Lower lobe of right lung (tissue), 2 donors: Measurements from ENCODE around the gene MMP24. TPM values are rescaled to one million over a fixed set of nuclear protein-coding genes. Genes with fewer than 3 reads are reported as not detected.
"Not testable (repeated sequence)": the region's sequence is repeated elsewhere in the genome, so short reads cannot be mapped to it uniquely, and the experiment has no call there.

ENCODE experiments used
- ATAC-seq, 2 donors: fragments of 200-7000 bp; cut with Tn5 transposase; one replicate each; pipeline ENCODE4 v1.9.1; 2020 to 2022; ENCODE audit warnings: mild to moderate bottlenecking in 2 of 2, moderate library complexity in 2 of 2
- DNase-seq: peaks from one replicate; pipeline ENCODE4 v3.0.0-alpha.2; 2020
- H3K27ac ChIP-seq: fragments of 200-600 bp; one replicate; pipeline ENCODE4 v1.8.0; 2022
- H3K27me3 ChIP-seq: fragments of 200-600 bp; one replicate; pipeline ENCODE4 v1.8.0; 2022; ENCODE audit warnings: low read depth
- H3K36me3 ChIP-seq: fragments of 200-600 bp; one replicate; pipeline ENCODE4 v1.8.0; 2022; ENCODE audit warnings: mild to moderate bottlenecking
- H3K4me1 ChIP-seq: fragments of 200-600 bp; one replicate; pipeline ENCODE4 v1.8.0; 2022
- H3K4me3 ChIP-seq: fragments of 200-600 bp; one replicate; pipeline ENCODE4 v1.8.0; 2022; ENCODE audit warnings: mild to moderate bottlenecking
- H3K9me3 ChIP-seq: fragments of 200-600 bp; one replicate; pipeline ENCODE4 v1.8.0; 2022
- intact Hi-C: fragments of 100-400 bp; cut with DNase I; formaldehyde crosslinking; loops from one replicate; pipeline ENCODE4 v1.11.0; 2022
- total RNA-seq: library from RNA; stranded (reverse); fragmentation: NEBNext Ultra II Directional; extraction: Animal tissue kit (Norgen Biotek cat#: 25700); gene quantifications from one replicate; pipeline ENCODE4 v1.2.1, GENCODE V29; 2021
- TF ChIP-seq, protein P1 (sequence below): fragments of 200-600 bp; IDR thresholded peaks from one replicate; pipeline ENCODE4 v1.8.0; 2022; ENCODE audit warnings: antibody characterized with exemption, mild to moderate bottlenecking
- donor health status: DM: no; HTN: yes; CAD: no; lungs with severe emphysema.

The MMP24 gene
- total RNA-seq, 1 donor from 2014 or later, result 5.3 TPM

GRCh38 chr20:35187584-35188190 is 38.8 kb upstream of the MMP24 start:
- Histone ChIP-seq H3K27me3 (no peaks in the 10 kb centered on the region), H3K27ac (no peak overlapping the region), H3K4me3 (no peak overlapping the region), H3K36me3 (no peaks in the 10 kb centered on the region), H3K9me3 (no peaks in the 10 kb centered on the region), H3K4me1 (peaks cover 22% of the 10 kb centered on the region)
- intact Hi-C loops, result no loop called here
- TF ChIP-seq, protein P1, sequence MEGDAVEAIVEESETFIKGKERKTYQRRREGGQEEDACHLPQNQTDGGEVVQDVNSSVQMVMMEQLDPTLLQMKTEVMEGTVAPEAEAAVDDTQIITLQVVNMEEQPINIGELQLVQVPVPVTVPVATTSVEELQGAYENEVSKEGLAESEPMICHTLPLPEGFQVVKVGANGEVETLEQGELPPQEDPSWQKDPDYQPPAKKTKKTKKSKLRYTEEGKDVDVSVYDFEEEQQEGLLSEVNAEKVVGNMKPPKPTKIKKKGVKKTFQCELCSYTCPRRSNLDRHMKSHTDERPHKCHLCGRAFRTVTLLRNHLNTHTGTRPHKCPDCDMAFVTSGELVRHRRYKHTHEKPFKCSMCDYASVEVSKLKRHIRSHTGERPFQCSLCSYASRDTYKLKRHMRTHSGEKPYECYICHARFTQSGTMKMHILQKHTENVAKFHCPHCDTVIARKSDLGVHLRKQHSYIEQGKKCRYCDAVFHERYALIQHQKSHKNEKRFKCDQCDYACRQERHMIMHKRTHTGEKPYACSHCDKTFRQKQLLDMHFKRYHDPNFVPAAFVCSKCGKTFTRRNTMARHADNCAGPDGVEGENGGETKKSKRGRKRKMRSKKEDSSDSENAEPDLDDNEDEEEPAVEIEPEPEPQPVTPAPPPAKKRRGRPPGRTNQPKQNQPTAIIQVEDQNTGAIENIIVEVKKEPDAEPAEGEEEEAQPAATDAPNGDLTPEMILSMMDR, result no peak
- DNase-seq (no peak), ATAC-seq (no peak)

GRCh38 chr20:35189223-35189622 is 37.3 kb upstream of the MMP24 start:
- peaks cover 29% of the 10 kb centered on the region for H3K4me1 ChIP-seq
- H3K27ac ChIP-seq, H3K27me3 ChIP-seq, H3K36me3 ChIP-seq, ATAC-seq, H3K9me3 ChIP-seq, H3K4me3 ChIP-seq, intact Hi-C loops, DNase-seq: not testable (repeated sequence)

- TF ChIP-seq, protein P1, result no peak
- Histone ChIP-seq H3K36me3 (no peaks in the 10 kb centered on the region), H3K9me3 (no peaks in the 10 kb centered on the region), H3K27me3 (no peaks in the 10 kb centered on the region), H3K4me1 (peaks cover 29% of the 10 kb centered on the region), H3K4me3 (no peak overlapping the region), H3K27ac (no peak overlapping the region)
- intact Hi-C loops, result no loop called here
- ATAC-seq, result no peak
- DNase-seq, result no peak
Measured at GRCh38 chr20:35190556-35190955, 35.9 kb upstream of the MMP24 start.

- H3K36me3 ChIP-seq, result no peaks in the 10 kb centered on the region
- TF ChIP-seq, protein P1, result no peak
- intact Hi-C loops, result no loop called here
- peaks cover 6% of the 10 kb centered on the region for H3K9me3 ChIP-seq
- H3K4me3 ChIP-seq, result no peak overlapping the region
- ATAC-seq (no peak), DNase-seq (no peak)
- H3K27ac ChIP-seq, result no peak overlapping the region
- peaks cover 29% of the 10 kb centered on the region for H3K4me1 ChIP-seq
- no peaks in the 10 kb centered on the region for H3K27me3 ChIP-seq
Measured at GRCh38 chr20:35191419-35192117, 34.9 kb upstream of the MMP24 start.

DNA sequence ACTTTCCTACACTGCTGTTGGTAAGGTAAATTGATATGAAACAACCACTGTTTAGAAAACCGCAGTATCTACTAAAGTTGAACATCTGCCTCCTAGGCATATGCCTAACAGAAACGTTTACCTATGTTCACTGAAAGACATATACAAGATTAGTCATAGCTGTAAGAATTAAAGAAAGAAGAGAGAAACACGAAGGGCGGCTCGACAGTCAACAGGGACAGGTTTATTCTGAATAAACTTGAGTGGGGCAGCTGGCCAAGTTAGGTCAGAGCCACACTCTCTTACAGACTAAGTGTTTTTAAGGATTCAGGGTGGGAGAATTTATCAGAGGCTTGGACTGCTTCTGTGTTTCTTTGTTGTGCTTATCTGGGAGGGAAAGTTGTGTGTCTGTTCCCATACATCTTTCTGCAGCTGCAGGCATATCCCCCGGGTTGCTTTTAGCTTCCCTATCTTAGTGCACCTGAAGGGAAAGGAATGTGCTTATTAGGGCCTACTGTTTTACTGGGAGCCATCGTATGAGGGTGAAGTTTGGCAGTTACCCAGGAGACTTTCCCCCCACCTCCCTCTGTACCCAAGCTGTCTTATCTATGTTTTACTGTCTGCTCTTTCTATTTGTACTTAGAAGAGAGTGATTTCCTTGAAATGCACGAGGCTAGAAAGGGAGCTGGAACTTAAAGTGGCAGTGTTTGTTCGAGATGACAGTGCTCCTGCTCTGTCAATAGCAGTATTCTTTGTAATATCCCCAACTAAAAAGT is 34.2 kb upstream of the MMP24 start:
- Histone ChIP-seq H3K4me3 (no peak overlapping the region), H3K27me3 (no peaks in the 10 kb centered on the region), H3K27ac (no peak overlapping the region), H3K36me3 (no peaks in the 10 kb centered on the region), H3K9me3 (peaks cover 6% of the 10 kb centered on the region), H3K4me1 (peaks cover 29% of the 10 kb centered on the region)
- ATAC-seq, result peak in 1 of 2 donors; percentile 21
- intact Hi-C loops, result no loop called here
- no peak for DNase-seq
- TF ChIP-seq, protein P1, result no peak

GRCh38 chr20:35193031-35193791 is 33.3 kb upstream of the MMP24 start:
- H3K9me3 ChIP-seq, H3K27ac ChIP-seq, ATAC-seq, DNase-seq, H3K36me3 ChIP-seq, H3K27me3 ChIP-seq, H3K4me3 ChIP-seq, intact Hi-C loops: not testable (repeated sequence)
- H3K4me1 ChIP-seq, result peaks cover 22% of the 10 kb centered on the region
